Progenitor cell of endocrine pancreas (in vitro differentiated cells): ENCODE results near the gene ESYT2. TPM values are rescaled to one million over a fixed set of nuclear protein-coding genes. Genes with fewer than 3 reads are reported as not detected.

Experiments
- DNase-seq: peaks from one replicate; pipeline ENCODE4 v3.0.0; 2021; ENCODE audit warnings: low spot score; ENCODE audit not compliant: unreplicated experiment
- H3K27ac Mint-ChIP-seq: 2 replicates; pipeline ENCODE4 v1.8.0; 2021; ENCODE audit warnings: mild to moderate bottlenecking, moderate library complexity, mixed read lengths
- H3K27me3 Mint-ChIP-seq: 2 replicates; pipeline ENCODE4 v1.8.0; 2021; ENCODE audit warnings: mixed read lengths
- H3K36me3 Mint-ChIP-seq: 2 replicates; pipeline ENCODE4 v1.8.0; 2022; ENCODE audit warnings: mixed read lengths; ENCODE audit not compliant: insufficient read depth
- H3K4me1 Mint-ChIP-seq: 2 replicates; pipeline ENCODE4 v1.8.0; 2021; ENCODE audit warnings: low read depth, mixed read lengths
- H3K4me3 Mint-ChIP-seq: 2 replicates; pipeline ENCODE4 v1.8.0; 2021; ENCODE audit warnings: low read depth, mild to moderate bottlenecking, moderate library complexity, mixed read lengths
- H3K9me3 Mint-ChIP-seq: 2 replicates; pipeline ENCODE4 v1.8.0; 2021; ENCODE audit warnings: low read depth, mixed read lengths
- CTCF ChIP-seq: fragments of 200-600 bp; sonication (generic); IDR thresholded peaks from one replicate; pipeline ENCODE4 v1.5.0; 2021; ENCODE audit warnings: antibody characterized with exemption, mild to moderate bottlenecking; ENCODE audit not compliant: unreplicated experiment
- total RNA-seq: library from RNA; stranded (reverse); gene quantifications from 2 replicates; pipeline ENCODE4 v1.2.1, GENCODE V29; 2021

The ESYT2 gene
- total RNA-seq, 1 donor from 2014 or later = 29.4 TPM

- TF ChIP-seq CTCF = no peak
- peaks cover 22% of the 10 kb centered on the region for H3K36me3 Mint-ChIP-seq
- H3K27me3 Mint-ChIP-seq = no peaks in the 10 kb centered on the region
- no peak overlapping the region for H3K4me3 Mint-ChIP-seq
- no peak overlapping the region for H3K27ac Mint-ChIP-seq
- no peaks in the 10 kb centered on the region for H3K9me3 Mint-ChIP-seq
- H3K4me1 Mint-ChIP-seq = no peaks in the 10 kb centered on the region
- no peak for DNase-seq
Measured at GRCh38 chr7:158738841-158739240, 90.5 kb downstream of the ESYT2 start.

DNA sequence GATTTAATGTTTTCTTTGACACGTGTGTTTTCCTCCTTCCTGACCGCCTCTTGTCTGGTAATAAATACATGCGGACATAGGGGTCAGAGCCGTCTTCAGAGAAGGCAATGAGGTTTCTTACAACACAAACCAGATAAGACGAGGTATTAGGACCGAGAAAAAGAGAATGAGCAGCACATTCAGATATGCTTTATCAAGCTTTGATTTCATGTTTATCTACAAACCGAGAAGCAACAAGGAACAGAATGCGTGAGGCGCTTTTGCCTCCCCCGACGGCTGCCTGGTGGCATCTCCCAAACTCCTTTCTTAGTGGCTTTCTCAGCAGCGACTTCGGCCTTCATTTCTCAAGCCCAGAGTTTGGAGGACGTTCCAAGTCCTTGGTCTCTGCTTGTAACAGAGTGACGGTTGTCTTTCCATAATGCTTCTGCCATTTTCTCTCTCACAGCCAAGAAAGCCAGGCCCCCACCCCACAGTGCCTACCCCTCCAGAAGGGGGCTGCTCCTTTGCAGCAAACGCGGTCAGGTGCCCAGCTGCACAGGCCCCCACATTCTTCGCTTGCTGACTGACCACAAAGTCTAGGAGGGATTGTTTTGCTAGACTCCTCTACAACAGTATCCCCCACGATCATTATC is 92.1 kb downstream of the ESYT2 start:
- Mint-ChIP-seq H3K9me3 (no peaks in the 10 kb centered on the region), H3K4me3 (no peak overlapping the region), H3K27me3 (no peaks in the 10 kb centered on the region), H3K27ac (peak overlapping the region; percentile 45), H3K36me3 (peaks cover 19% of the 10 kb centered on the region), H3K4me1 (no peaks in the 10 kb centered on the region)
- DNase-seq = no peak
- TF ChIP-seq CTCF = no peak

- no peak overlapping the region for H3K27ac Mint-ChIP-seq
- TF ChIP-seq CTCF = no peak
- no peak overlapping the region for H3K4me3 Mint-ChIP-seq
- H3K36me3 Mint-ChIP-seq = peaks cover 19% of the 10 kb centered on the region
- no peak for DNase-seq
- H3K9me3 Mint-ChIP-seq = no peaks in the 10 kb centered on the region
- no peaks in the 10 kb centered on the region for H3K27me3 Mint-ChIP-seq
- H3K4me1 Mint-ChIP-seq = no peaks in the 10 kb centered on the region
Measured at GRCh38 chr7:158735935-158736334, 93.4 kb downstream of the ESYT2 start.

DNA sequence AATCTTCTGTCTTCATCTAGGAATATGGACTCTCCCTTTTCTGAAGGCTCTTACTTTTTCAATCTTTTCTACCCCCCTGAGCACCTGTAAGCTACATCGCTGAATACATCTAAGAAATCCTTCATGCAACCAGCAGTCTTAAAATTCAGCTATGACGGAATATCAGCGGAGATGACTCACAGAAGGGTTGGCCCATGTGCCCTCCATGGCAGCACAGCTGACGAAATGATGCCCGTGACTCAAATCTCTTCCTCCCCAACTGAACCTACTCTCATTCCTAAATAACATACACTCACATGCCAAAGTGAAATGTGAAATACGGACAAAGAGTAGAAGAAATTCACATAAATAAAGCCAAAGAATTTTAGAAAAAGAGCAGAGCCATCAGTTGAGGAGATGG is 94.4 kb downstream of the ESYT2 start:
- no peaks in the 10 kb centered on the region for H3K4me1 Mint-ChIP-seq
- H3K27ac Mint-ChIP-seq = no peak overlapping the region
- H3K36me3 Mint-ChIP-seq = peaks cover 15% of the 10 kb centered on the region

GRCh38 chr7:158733775-158734494 is 95.4 kb downstream of the ESYT2 start:
- no peak overlapping the region for H3K27ac Mint-ChIP-seq

More for the DNA sequence above, 94.4 kb downstream of the ESYT2 start:
- Mint-ChIP-seq H3K9me3 (no peaks in the 10 kb centered on the region), H3K27me3 (no peaks in the 10 kb centered on the region), H3K4me3 (no peak overlapping the region)
- no peak for TF ChIP-seq CTCF
- no peak for DNase-seq

More at GRCh38 chr7:158733775-158734494, 95.4 kb downstream of the ESYT2 start:
- TF ChIP-seq CTCF = no peak
- H3K36me3 Mint-ChIP-seq = peaks cover 15% of the 10 kb centered on the region
- no peaks in the 10 kb centered on the region for H3K9me3 Mint-ChIP-seq
- H3K4me3 Mint-ChIP-seq = no peak overlapping the region
- H3K27me3 Mint-ChIP-seq = no peaks in the 10 kb centered on the region
- H3K4me1 Mint-ChIP-seq = no peaks in the 10 kb centered on the region
- no peak for DNase-seq
